K562 (cell line): ENCODE data around the gene DCTD. TPM values are rescaled to one million over a fixed set of nuclear protein-coding genes. Genes with fewer than 3 reads are reported as not detected.

Source experiments
- ATAC-seq: fragments of 200-7000 bp; cut with Tn5 transposase; 3 replicates; pipeline ENCODE4 v1.9.1; 2020; ENCODE audit warnings: moderate library complexity
- BruUV-seq: library from RNA; stranded (reverse); fragments of 400-500 nt; replicated peaks from 2 replicates; lab custom pipeline; 2021; lab: Mats Ljungman, UMichigan
- CTCF ChIA-PET: fragments of 300-600 bp; formaldehyde crosslinking; extraction: SDS; loops from one replicate; lab custom pipeline; 2021; ENCODE audit warnings: low intra/inter-chr PET ratio; lab: Yijun Ruan, JAX
- POLR2A ChIA-PET: fragments of 300-600, 350-650 bp; sonication (Branson Sonifier 250); formaldehyde crosslinking; extraction: SDS; loops from one replicate; lab custom pipeline; 2021; ENCODE audit warnings: antibody characterized with exemption, inconsistent platforms; lab: Yijun Ruan, JAX
- DNase-seq, 4 experiments: peaks; one replicate each; pipeline versions ENCODE4 v3.0.0 to v3.0.0-alpha.2; 2011 to 2018; ENCODE audit warnings: low spot score in 3 of 4, mixed read lengths in 3 of 4; ENCODE audit errors: extremely low read depth in 1 of 4
- FAIRE-seq: peaks from 2 replicates; lab custom pipeline; 2011; peaks lifted over from hg19 to GRCh38; lab: Jason Lieb, UNC
- H2AFZ ChIP-seq: 2 replicates; pipeline ENCODE4 v1.6.0; 2011; ENCODE audit warnings: low read depth, low read length, control low read depth, inconsistent platforms
- H3K27ac ChIP-seq: fragments of 200-600 bp; 3 replicates; pipeline ENCODE4 v1.8.0; 2011; ENCODE audit warnings: low read depth, mild to moderate bottlenecking, control low read depth, inconsistent platforms, low read length, moderate library complexity, mixed read lengths; ENCODE audit errors: extremely low read depth
- H3K27me3 ChIP-seq, 2 experiments: fragments of 300-600 bp in 1 of 2; 2 replicates in 1 of 2; 3 replicates in 1 of 2; pipeline versions ENCODE4 v1.6.0 to v1.8.0; 2011; ENCODE audit warnings: inconsistent platforms in 2 of 2, low read length in 2 of 2, mild to moderate bottlenecking in 1 of 2, mixed read lengths in 1 of 2, moderate library complexity in 1 of 2; ENCODE audit not compliant: control insufficient read depth in 2 of 2, insufficient read depth in 2 of 2
- H3K36me3 ChIP-seq: fragments of 300-600 bp; 3 replicates; pipeline ENCODE4 v1.8.0; 2011; ENCODE audit warnings: mild to moderate bottlenecking, low read length, inconsistent platforms; ENCODE audit not compliant: control insufficient read depth, insufficient read depth
- H3K4me1 ChIP-seq, 2 experiments: fragments of 200-600 bp in 1 of 2; replicated peaks in 1 of 2; 2 replicates in 1 of 2; 3 replicates in 1 of 2; pipeline versions ENCODE4 v1.5.1 to v1.8.0; 2011; ENCODE audit warnings: inconsistent platforms in 2 of 2, low read length in 2 of 2, mild to moderate bottlenecking in 1 of 2, mixed read lengths in 1 of 2, moderate library complexity in 1 of 2; ENCODE audit not compliant: control insufficient read depth in 2 of 2, insufficient read depth in 2 of 2
- H3K4me2 ChIP-seq: 2 replicates; pipeline ENCODE4 v1.6.1; 2011; ENCODE audit warnings: low read length, control low read depth, inconsistent platforms, mixed read lengths; ENCODE audit not compliant: insufficient read depth
- H3K4me3 ChIP-seq: fragments of 200-600 bp; sonication (generic), shearing (Covaris generic); 2 replicates; pipeline ENCODE4 v1.5.1; 2016; ENCODE audit warnings: control low read depth, inconsistent platforms
- H3K79me2 ChIP-seq: fragments of 200-600 bp; 3 replicates; pipeline ENCODE4 v1.8.0; 2011; ENCODE audit warnings: low read length, inconsistent platforms; ENCODE audit not compliant: control insufficient read depth, insufficient read depth
- H3K9ac ChIP-seq, 2 experiments: 2 replicates each; pipeline versions ENCODE4 v1.6.0 to v1.6.1; 2011; ENCODE audit warnings: low read depth in 2 of 2, low read length in 2 of 2, control low read depth in 1 of 2, inconsistent platforms in 1 of 2, mild to moderate bottlenecking in 1 of 2, mixed read lengths in 1 of 2; ENCODE audit not compliant: insufficient read depth in 1 of 2
- H3K9me1 ChIP-seq: one replicate; pipeline ENCODE4 v1.6.0; 2011; ENCODE audit warnings: inconsistent platforms, mild to moderate bottlenecking, low read length, moderate library complexity; ENCODE audit not compliant: control insufficient read depth, insufficient read depth
- H3K9me3 ChIP-seq: replicated peaks from 2 replicates; pipeline ENCODE4 v1.5.1; 2011; ENCODE audit warnings: low read depth, low read length, inconsistent platforms; ENCODE audit not compliant: control insufficient read depth, insufficient read depth
- H4K20me1 ChIP-seq: replicated peaks from 2 replicates; pipeline ENCODE4 v1.6.1; 2011; ENCODE audit warnings: low read length, inconsistent platforms, mixed read lengths; ENCODE audit not compliant: control insufficient read depth, insufficient read depth
- BACH1 ChIP-seq: fragments of 200-800 bp; sonication (Bioruptor generic); IDR thresholded peaks from 2 replicates; pipeline ENCODE4 v1.6.1; 2016; ENCODE audit warnings: missing genetic modification characterization, missing compliant biosample characterization
- CHD2 ChIP-seq: IDR thresholded peaks from 2 replicates; pipeline ENCODE4 v1.6.1; 2011; ENCODE audit warnings: low read depth, low read length
- FOXA3 ChIP-seq, 2 experiments: fragments of 450-650 bp in 1 of 2; sonication (generic) in 1 of 2; formaldehyde crosslinking; IDR thresholded peaks in 1 of 2; conservative IDR thresholded peaks in 1 of 2; 2 replicates each; pipeline versions ENCODE4 v1.4.0 to v1.8.0; 2020 to 2022; ENCODE audit warnings: mild to moderate bottlenecking in 2 of 2, missing genetic modification reagents in 1 of 2
- GABPB2 ChIP-seq: fragments of 250-450 bp; sonication (Bioruptor Pico); conservative IDR thresholded peaks from 2 replicates; pipeline ENCODE4 v1.5.1; 2021; ENCODE audit warnings: mild to moderate bottlenecking
- MAFG ChIP-seq: fragments of 450-650 bp; conservative IDR thresholded peaks from 2 replicates; pipeline ENCODE4 v1.6.1; 2016; ENCODE audit warnings: missing genetic modification characterization, missing compliant biosample characterization
- MAZ ChIP-seq, 2 experiments: fragments of 450-650 bp in 1 of 2; sonication (generic) in 1 of 2; formaldehyde crosslinking; IDR thresholded peaks in 1 of 2; conservative IDR thresholded peaks in 1 of 2; 2 replicates each; pipeline versions ENCODE4 v1.4.0 to v1.5.0; 2020; ENCODE audit warnings: mild to moderate bottlenecking in 1 of 2, missing genetic modification reagents in 1 of 2
- NONO ChIP-seq, 2 experiments: fragments of 200-400 bp in 1 of 2; fragments of 450-650 bp in 1 of 2; formaldehyde crosslinking in 1 of 2; IDR thresholded peaks; 2 replicates each; pipeline ENCODE4 v1.6.1; 2017; ENCODE audit warnings: low read depth in 2 of 2, mild to moderate bottlenecking in 2 of 2, moderate library complexity in 2 of 2, low read length in 1 of 2
- PHF21A ChIP-seq: fragments of 450-650 bp; IDR thresholded peaks from 2 replicates; pipeline ENCODE4 v1.6.1; 2017; ENCODE audit warnings: low read depth, borderline replicate concordance
- SIN3A ChIP-seq, 2 experiments: fragments of 150-350 bp in 1 of 2; IDR thresholded peaks; 2 replicates each; pipeline ENCODE4 v1.6.1; 2011 to 2016; ENCODE audit warnings: borderline replicate concordance in 2 of 2, low read depth in 2 of 2, low read length in 2 of 2, mild to moderate bottlenecking in 2 of 2, moderate library complexity in 2 of 2; ENCODE audit not compliant: control insufficient read depth in 1 of 2
- SIRT6 ChIP-seq: IDR thresholded peaks from one replicate; pipeline ENCODE4 v1.6.1; 2012; ENCODE audit warnings: low read depth, mild to moderate bottlenecking, control low read depth, inconsistent platforms, low read length, moderate library complexity
- SP1 ChIP-seq: sonication (generic); formaldehyde crosslinking; IDR thresholded peaks from 2 replicates; pipeline ENCODE4 v1.8.1; 2022; ENCODE audit warnings: mild to moderate bottlenecking, missing genetic modification reagents
- STAT5A ChIP-seq: IDR thresholded peaks from 2 replicates; pipeline ENCODE4 v1.6.1; 2012; ENCODE audit warnings: low read length, inconsistent platforms, borderline replicate concordance
- TBL1XR1 ChIP-seq, 2 experiments: IDR thresholded peaks; 2 replicates each; pipeline ENCODE4 v1.6.1; 2012; ENCODE audit warnings: improper control_type of control experiment in 2 of 2, low read length in 2 of 2, mild to moderate bottlenecking in 1 of 2
- ZBTB17 ChIP-seq: fragments of 450-650 bp; formaldehyde crosslinking; IDR thresholded peaks from 2 replicates; pipeline ENCODE4 v1.4.0; 2020; ENCODE audit warnings: mild to moderate bottlenecking
- ZNF12 ChIP-seq: sonication (generic); formaldehyde crosslinking; IDR thresholded peaks from 2 replicates; pipeline ENCODE4 v1.4.0; 2020; ENCODE audit warnings: mild to moderate bottlenecking, missing genetic modification reagents
- ZNF668 ChIP-seq: fragments of 250-450 bp; sonication (Bioruptor Pico); IDR thresholded peaks from 2 replicates; pipeline ENCODE4 v1.8.0; 2022; ENCODE audit warnings: mild to moderate bottlenecking, inconsistent platforms
- WGBS: fragments of 100-300 bp; shearing (Covaris generic); methylation state at CpG from one replicate; pipeline ENCODE4 v1.1.6; 2016; ENCODE audit warnings: low coverage, mixed read lengths; ENCODE audit not compliant: insufficient coverage; ENCODE audit errors: missing lambda C conversion rate; 5-methylcytosine and 5-hydroxymethylcytosine counted together
- in situ Hi-C: fragments of 300-500 bp; cut with MboI; formaldehyde crosslinking; loops from 4 replicates; pipeline ENCODE4 v1.15.0; 2018; ENCODE audit warnings: inconsistent platforms, mixed read lengths
- intact Hi-C: fragments of 100-400 bp; cut with micrococcal nuclease; formaldehyde crosslinking; loops from 2 replicates; pipeline ENCODE4 v1.14.2; 2022
- polyA plus RNA-seq, 8 experiments: library from polyadenylated mRNA; depleted of rRNA in 4 of 8; stranded (reverse) in 5 of 8; unstranded in 3 of 8; fragments of >200 nt; fragmentation: Nextera tagmentation in 2 of 8; fragmentation: Illumina TruSeq in 1 of 8; extraction: Ambion mirVana in 2 of 8; extraction: Trizol in 1 of 8; gene quantifications; 2 replicates each; pipeline versions ENCODE4 v1.2.1 to v1.2.3, GENCODE V29; 2011 to 2014; ENCODE audit warnings: inconsistent platforms in 1 of 8, missing spikeins in 1 of 8
- total RNA-seq, 7 experiments: library from RNA; depleted of rRNA in 6 of 7; stranded (reverse); fragments of >200 nt in 6 of 7; fragmentation: Illumina TruSeq in 2 of 7; extraction: Trizol in 2 of 7; gene quantifications; 2 replicates each; pipeline versions ENCODE4 v1.2.1 to v1.2.3, GENCODE V29; 2011 to 2021; ENCODE audit warnings: low replicate concordance in 1 of 7
- TF ChIP-seq, protein P1 (sequence below): fragments of 250-450 bp; sonication (Bioruptor Pico); IDR thresholded peaks from 2 replicates; pipeline ENCODE4 v1.5.0; 2020; ENCODE audit warnings: mild to moderate bottlenecking, borderline replicate concordance
- TF ChIP-seq, protein P2 (sequence below): fragments of 450-650 bp; IDR thresholded peaks from 2 replicates; pipeline ENCODE4 v1.6.1; 2016; ENCODE audit warnings: antibody characterized with exemption
- TF ChIP-seq, protein P3 (sequence below): sonication (generic); formaldehyde crosslinking; IDR thresholded peaks from 2 replicates; pipeline ENCODE4 v1.8.0; 2022; ENCODE audit warnings: mild to moderate bottlenecking, missing genetic modification reagents

Gene DCTD
- total and polyA plus RNA-seq, 9 of the 15 experiments (the other 6 are each of a cell fraction or from before 2014, with no cell fraction given), result 38.7 to 114 (median 76.5) TPM

DNA sequence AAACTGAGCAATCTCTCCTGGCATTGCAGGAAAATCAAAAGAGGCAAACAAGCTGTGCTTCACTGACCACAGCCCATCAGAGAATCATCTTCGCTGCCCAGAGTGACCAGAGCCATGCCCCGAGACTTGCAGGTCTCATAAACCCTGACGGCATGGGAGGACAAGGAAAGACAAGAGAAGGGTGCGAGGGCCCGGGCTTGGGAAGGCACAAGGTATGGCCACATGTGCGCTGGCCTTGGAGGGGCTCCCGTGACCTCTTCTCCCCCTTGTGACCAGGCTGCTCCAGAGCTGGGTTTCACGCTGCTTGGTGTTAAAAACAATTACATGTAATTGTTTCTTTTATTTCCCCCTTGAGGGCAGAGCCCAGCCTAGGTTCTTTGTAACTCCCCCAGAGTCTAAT lies 20.8 kb downstream of the DCTD start:
- BruUV-seq, result no TSS peak
- H4K20me1 ChIP-seq, result no peaks in the 10 kb centered on the region
- no peaks in the 10 kb centered on the region for H3K4me1 ChIP-seq
- no peaks in the 10 kb centered on the region for H3K9me1 ChIP-seq
- DNase-seq, result no peak
- ATAC-seq, result no peak
- CTCF ChIA-PET, result no interaction called here
- TF ChIP-seq SP1, result no peak
- TF ChIP-seq, protein P1, sequence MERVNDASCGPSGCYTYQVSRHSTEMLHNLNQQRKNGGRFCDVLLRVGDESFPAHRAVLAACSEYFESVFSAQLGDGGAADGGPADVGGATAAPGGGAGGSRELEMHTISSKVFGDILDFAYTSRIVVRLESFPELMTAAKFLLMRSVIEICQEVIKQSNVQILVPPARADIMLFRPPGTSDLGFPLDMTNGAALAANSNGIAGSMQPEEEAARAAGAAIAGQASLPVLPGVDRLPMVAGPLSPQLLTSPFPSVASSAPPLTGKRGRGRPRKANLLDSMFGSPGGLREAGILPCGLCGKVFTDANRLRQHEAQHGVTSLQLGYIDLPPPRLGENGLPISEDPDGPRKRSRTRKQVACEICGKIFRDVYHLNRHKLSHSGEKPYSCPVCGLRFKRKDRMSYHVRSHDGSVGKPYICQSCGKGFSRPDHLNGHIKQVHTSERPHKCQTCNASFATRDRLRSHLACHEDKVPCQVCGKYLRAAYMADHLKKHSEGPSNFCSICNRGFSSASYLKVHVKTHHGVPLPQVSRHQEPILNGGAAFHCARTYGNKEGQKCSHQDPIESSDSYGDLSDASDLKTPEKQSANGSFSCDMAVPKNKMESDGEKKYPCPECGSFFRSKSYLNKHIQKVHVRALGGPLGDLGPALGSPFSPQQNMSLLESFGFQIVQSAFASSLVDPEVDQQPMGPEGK, result no peak
- TF ChIP-seq ZNF668 (CRISPR knock-in tag), result no peak
- no peak for TF ChIP-seq FOXA3 (CRISPR knock-in tag; conservative IDR thresholded peaks at IDR 0.05 in 1 of 2, IDR thresholded peaks at IDR 0.05 in 1 of 2)
- TF ChIP-seq PHF21A, result no peak
- TF ChIP-seq TBL1XR1 (IDR thresholded peaks at IDR 0.05; ENCODE audit: low read length in 2 of 2), result no peak
- TF ChIP-seq CHD2, result no peak
- TF ChIP-seq ZBTB17 (CRISPR knock-in tag), result no peak
- TF ChIP-seq SIRT6, result no peak
- TF ChIP-seq ZNF12 (CRISPR knock-in tag), result no peak
- TF ChIP-seq MAZ (CRISPR knock-in tag; conservative IDR thresholded peaks at IDR 0.05 in 1 of 2, IDR thresholded peaks at IDR 0.05 in 1 of 2), result no peak
- TF ChIP-seq, protein P2, sequence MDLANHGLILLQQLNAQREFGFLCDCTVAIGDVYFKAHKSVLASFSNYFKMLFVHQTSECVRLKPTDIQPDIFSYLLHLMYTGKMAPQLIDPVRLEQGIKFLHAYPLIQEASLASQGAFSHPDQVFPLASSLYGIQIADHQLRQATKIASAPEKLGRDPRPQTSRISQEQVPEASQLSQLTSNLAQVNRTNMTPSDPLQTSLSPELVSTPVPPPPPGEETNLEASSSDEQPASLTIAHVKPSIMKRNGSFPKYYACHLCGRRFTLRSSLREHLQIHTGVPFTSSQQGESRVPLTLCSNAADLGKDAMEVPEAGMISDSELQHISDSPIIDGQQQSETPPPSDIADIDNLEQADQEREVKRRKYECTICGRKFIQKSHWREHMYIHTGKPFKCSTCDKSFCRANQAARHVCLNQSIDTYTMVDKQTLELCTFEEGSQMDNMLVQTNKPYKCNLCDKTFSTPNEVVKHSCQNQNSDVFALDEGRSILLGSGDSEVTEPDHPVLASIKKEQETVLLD, result no peak
- TF ChIP-seq MAFG, result no peak
- no peak for TF ChIP-seq BACH1 (tag)
- TF ChIP-seq NONO (IDR thresholded peaks at IDR 0.05; ENCODE audit: low read depth in 2 of 2, low read length in 1 of 2), result no peak
- no peak for TF ChIP-seq STAT5A
- TF ChIP-seq GABPB2 (CRISPR knock-in tag), result no peak
- TF ChIP-seq, protein P3, sequence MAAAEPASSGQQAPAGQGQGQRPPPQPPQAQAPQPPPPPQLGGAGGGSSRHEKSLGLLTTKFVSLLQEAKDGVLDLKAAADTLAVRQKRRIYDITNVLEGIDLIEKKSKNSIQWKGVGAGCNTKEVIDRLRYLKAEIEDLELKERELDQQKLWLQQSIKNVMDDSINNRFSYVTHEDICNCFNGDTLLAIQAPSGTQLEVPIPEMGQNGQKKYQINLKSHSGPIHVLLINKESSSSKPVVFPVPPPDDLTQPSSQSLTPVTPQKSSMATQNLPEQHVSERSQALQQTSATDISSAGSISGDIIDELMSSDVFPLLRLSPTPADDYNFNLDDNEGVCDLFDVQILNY (CRISPR knock-in tag), result no peak
- TF ChIP-seq SIN3A (IDR thresholded peaks at IDR 0.05; ENCODE audit: borderline replicate concordance in 2 of 2, control insufficient read depth in 1 of 2, low read depth in 2 of 2, low read length in 2 of 2), result no peak
- FAIRE-seq, result no peak
- H3K27ac ChIP-seq, result no peak overlapping the region
- H3K4me3 ChIP-seq, result no peak overlapping the region
- H3K27me3 ChIP-seq, result no peaks in the 10 kb centered on the region
- H3K9ac ChIP-seq, result peak overlapping the region in 1 of 2 experiments; percentile 52; a peak in 1 of 4 replicates
- H3K36me3 ChIP-seq, result peaks cover 90% of the 10 kb centered on the region; the same call in 2 of the 3 replicates
- no peak overlapping the region for H3K4me2 ChIP-seq
- intact Hi-C loops (no loop called here), in situ Hi-C loops (no loop called here)
- no peak overlapping the region for H2AFZ ChIP-seq
- no peaks in the 10 kb centered on the region for H3K79me2 ChIP-seq
- WGBS, result 91% methylated on average over 8 of the region's 8 CpGs
- POLR2A ChIA-PET, result interaction anchor here (0.9 kb wide), 1 partner anchor 16 kb away, joined by 3 read pairs; no protein-coding TSS in a partner anchor
- no peaks in the 10 kb centered on the region for H3K9me3 ChIP-seq
